Esophagus muscularis mucosa (tissue), 4 donors: Measurements from ENCODE around the gene C1R. TPM values are rescaled to one million over a fixed set of nuclear protein-coding genes. Genes with fewer than 3 reads are reported as not detected.

Experiments used
- DNase-seq: peaks from one replicate; pipeline ENCODE4 v3.0.0-alpha.2; 2017; ENCODE audit errors: extremely low spot score
- H3K27ac ChIP-seq, 4 donors: fragments of 200-600 bp; sonication (generic); replicated peaks in 1 of 4; 1 replicate in 3 of 4; 2 replicates in 1 of 4; pipeline ENCODE4 v1.5.1; 2016 to 2019; ENCODE audit warnings: mild to moderate bottlenecking in 1 of 4
- H3K27me3 ChIP-seq, 4 donors: fragments of 200-600 bp; sonication (generic); one replicate each; pipeline versions ENCODE4 v1.5.1 to v1.6.0; 2016 to 2019
- H3K36me3 ChIP-seq, 4 donors: fragments of 200-600 bp; sonication (generic); one replicate each; pipeline ENCODE4 v1.5.1; 2016 to 2019
- H3K4me1 ChIP-seq, 4 donors: fragments of 200-600 bp; sonication (generic); one replicate each; pipeline ENCODE4 v1.5.1; 2016 to 2019
- H3K4me3 ChIP-seq, 4 donors: fragments of 200-600 bp; sonication (generic); 1 replicate in 2 of 4; 2 replicates in 2 of 4; pipeline ENCODE4 v1.5.1; 2016 to 2019; ENCODE audit warnings: mild to moderate bottlenecking in 4 of 4, moderate library complexity in 1 of 4
- H3K9me3 ChIP-seq, 4 donors: fragments of 200-600 bp; sonication (generic); 1 replicate in 3 of 4; 2 replicates in 1 of 4; pipeline ENCODE4 v1.5.1; 2016 to 2019
- EP300 ChIP-seq: sonication (generic); formaldehyde crosslinking; IDR thresholded peaks from one replicate; pipeline ENCODE4 v1.6.1; 2017; ENCODE audit warnings: antibody characterized with exemption
- POLR2A ChIP-seq: fragments of 450-650 bp; IDR thresholded peaks from one replicate; pipeline ENCODE4 v1.6.1; 2017; ENCODE audit warnings: antibody characterized with exemption, moderate library complexity, mild to moderate bottlenecking, low read depth
- POLR2AphosphoS5 ChIP-seq, 2 donors: sonication (generic); formaldehyde crosslinking; IDR thresholded peaks; one replicate each; pipeline ENCODE4 v1.6.1; 2017; ENCODE audit warnings: antibody characterized with exemption in 2 of 2
- WGBS: methylation state at CpG from one replicate; pipeline ENCODE4 v1.1.5; 2018; 5-methylcytosine and 5-hydroxymethylcytosine counted together
- intact Hi-C: fragments of 100-400 bp; cut with DNase I; formaldehyde crosslinking; loops from one replicate; pipeline ENCODE4 v1.15.1; 2023
- total RNA-seq, 4 donors: library from RNA; depleted of rRNA; stranded (reverse); fragments of >200 nt; gene quantifications; one replicate each; pipeline versions ENCODE4 v1.1.0 to v1.2.1, GENCODE V29; 2016
- TF ChIP-seq, protein P1 (sequence below), 3 experiments: fragments of 200-600 bp in 2 of 3; fragments of 450-650 bp in 1 of 3; sonication (generic) in 2 of 3; IDR thresholded peaks; one replicate each; pipeline ENCODE4 v1.5.1; 2017 to 2019; ENCODE audit warnings: antibody characterized with exemption in 3 of 3, mild to moderate bottlenecking in 2 of 3, moderate library complexity in 1 of 3

Gene C1R
- total RNA-seq, 4 donors from 2014 or later, result 324 to 603 (median 572) TPM

DNA sequence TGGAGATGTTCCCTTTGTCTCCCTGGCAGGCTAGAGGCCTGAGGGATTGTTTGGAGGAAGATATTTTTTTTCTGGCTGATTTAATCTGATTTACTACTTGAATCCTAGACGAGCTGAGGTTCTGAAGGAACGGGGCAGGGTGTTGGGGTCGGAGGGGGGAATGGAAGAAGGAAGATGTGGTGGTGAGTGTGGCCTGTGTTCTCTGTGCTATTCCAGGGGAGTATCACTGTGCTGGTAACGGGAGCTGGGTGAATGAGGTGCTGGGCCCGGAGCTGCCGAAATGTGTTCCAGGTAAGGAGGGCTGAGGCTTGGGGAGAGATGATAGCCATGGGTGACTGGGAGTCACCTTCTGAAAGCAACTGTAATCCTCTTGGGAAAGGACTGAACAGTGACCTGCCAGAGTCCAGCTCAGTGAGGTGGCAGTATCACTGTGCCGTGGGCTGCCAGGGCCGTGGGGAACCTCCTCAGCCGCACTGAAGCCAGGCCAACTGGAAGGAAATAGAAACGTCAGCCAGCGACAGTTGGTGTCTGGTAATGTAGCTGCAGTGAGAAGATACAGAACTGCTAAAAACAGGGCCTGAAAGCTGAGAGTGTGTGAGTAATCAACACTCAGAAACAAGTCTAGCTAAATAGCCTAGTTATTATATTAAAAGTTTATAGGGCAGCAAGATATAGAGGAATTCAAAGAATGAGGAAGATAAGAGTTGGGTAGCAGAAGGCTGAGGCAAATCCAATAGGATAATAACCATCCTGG is 23.8 kb downstream of the C1R start:
- Histone ChIP-seq H3K36me3 (peaks cover 7 to 75% (median 53%) of the 10 kb centered on the region in 4 donors), H3K4me1 (peaks cover 0 to 30% (median 16%) of the 10 kb centered on the region in 4 donors), H3K9me3 (no peaks in the 10 kb centered on the region), H3K27me3 (no peaks in the 10 kb centered on the region), H3K4me3 (no peak overlapping the region), H3K27ac (no peak overlapping the region)
- intact Hi-C loops, result no loop called here
- 81% methylated on average over 11 of the region's 11 CpGs for WGBS
- TF ChIP-seq POLR2A (no peak), EP300 (no peak), POLR2AphosphoS5 (IDR thresholded peaks at IDR 0.05) (no peak)
- TF ChIP-seq, protein P1, sequence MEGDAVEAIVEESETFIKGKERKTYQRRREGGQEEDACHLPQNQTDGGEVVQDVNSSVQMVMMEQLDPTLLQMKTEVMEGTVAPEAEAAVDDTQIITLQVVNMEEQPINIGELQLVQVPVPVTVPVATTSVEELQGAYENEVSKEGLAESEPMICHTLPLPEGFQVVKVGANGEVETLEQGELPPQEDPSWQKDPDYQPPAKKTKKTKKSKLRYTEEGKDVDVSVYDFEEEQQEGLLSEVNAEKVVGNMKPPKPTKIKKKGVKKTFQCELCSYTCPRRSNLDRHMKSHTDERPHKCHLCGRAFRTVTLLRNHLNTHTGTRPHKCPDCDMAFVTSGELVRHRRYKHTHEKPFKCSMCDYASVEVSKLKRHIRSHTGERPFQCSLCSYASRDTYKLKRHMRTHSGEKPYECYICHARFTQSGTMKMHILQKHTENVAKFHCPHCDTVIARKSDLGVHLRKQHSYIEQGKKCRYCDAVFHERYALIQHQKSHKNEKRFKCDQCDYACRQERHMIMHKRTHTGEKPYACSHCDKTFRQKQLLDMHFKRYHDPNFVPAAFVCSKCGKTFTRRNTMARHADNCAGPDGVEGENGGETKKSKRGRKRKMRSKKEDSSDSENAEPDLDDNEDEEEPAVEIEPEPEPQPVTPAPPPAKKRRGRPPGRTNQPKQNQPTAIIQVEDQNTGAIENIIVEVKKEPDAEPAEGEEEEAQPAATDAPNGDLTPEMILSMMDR (IDR thresholded peaks at IDR 0.05), result no peak
- no peak for DNase-seq

DNA sequence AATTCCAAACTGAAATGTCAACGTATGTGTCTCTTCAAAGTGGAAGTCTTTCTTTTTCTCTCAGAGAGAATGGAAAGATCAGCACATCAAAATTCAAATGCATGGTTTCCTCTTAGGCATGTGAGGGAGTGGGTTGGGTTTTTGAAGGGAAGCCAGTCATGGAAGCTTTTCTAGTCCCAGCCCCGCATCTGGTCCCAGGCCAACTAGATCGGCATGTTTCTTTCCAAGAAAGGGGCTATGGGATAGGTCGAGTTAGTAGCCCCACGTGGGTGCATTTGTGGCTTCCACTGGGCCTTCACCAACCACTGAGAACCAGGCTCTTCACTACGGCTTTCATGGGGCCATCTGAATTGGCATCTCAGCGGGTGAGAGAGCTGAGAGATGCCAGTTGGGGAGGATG is 25.1 kb downstream of the C1R start:
- Histone ChIP-seq H3K27ac (no peak overlapping the region), H3K4me1 (peaks cover 0 to 43% (median 28%) of the 10 kb centered on the region in 4 donors), H3K4me3 (no peak overlapping the region), H3K36me3 (peaks cover 7 to 84% (median 53%) of the 10 kb centered on the region in 4 donors), H3K27me3 (no peaks in the 10 kb centered on the region), H3K9me3 (no peaks in the 10 kb centered on the region)
- TF ChIP-seq, protein P1 (IDR thresholded peaks at IDR 0.05), result no peak
- TF ChIP-seq POLR2AphosphoS5 (IDR thresholded peaks at IDR 0.05) (no peak), EP300 (no peak), POLR2A (no peak)
- WGBS, result 91% methylated on average over 7 of the region's 7 CpGs
- DNase-seq, result no peak
- intact Hi-C loops, result no loop called here

DNA sequence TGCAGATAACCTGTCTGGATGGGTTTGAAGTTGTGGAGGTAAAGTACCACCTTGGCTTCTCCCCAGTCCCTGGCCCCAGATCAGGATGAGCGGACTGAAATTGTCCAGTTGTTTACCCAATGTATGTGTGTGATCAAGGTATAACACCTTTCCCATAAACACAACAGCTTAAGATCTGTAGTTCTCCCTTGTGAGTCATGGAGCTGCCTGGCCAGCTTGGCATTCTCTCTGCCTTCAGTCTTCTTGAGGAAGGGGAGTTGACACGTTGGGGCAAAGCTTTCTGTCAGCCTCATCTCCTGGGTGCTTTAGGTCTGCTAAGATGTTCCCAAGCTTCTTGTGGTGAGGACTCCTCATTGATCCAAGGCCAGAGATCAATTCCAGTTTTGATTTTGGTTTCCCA is 25.6 kb downstream of the C1R start:
- peaks cover 7 to 84% (median 53%) of the 10 kb centered on the region in 4 donors for H3K36me3 ChIP-seq
- WGBS, result 66% methylated on average over 2 of the region's 2 CpGs
- H3K4me3 ChIP-seq, result no peak overlapping the region
- no peaks in the 10 kb centered on the region for H3K27me3 ChIP-seq
- DNase-seq, result no peak
- intact Hi-C loops, result no loop called here
- no peaks in the 10 kb centered on the region for H3K9me3 ChIP-seq
- no peak overlapping the region for H3K27ac ChIP-seq
- TF ChIP-seq POLR2AphosphoS5 (IDR thresholded peaks at IDR 0.05) (no peak), EP300 (no peak)
- peaks cover 0 to 48% (median 33%) of the 10 kb centered on the region in 4 donors for H3K4me1 ChIP-seq

DNA sequence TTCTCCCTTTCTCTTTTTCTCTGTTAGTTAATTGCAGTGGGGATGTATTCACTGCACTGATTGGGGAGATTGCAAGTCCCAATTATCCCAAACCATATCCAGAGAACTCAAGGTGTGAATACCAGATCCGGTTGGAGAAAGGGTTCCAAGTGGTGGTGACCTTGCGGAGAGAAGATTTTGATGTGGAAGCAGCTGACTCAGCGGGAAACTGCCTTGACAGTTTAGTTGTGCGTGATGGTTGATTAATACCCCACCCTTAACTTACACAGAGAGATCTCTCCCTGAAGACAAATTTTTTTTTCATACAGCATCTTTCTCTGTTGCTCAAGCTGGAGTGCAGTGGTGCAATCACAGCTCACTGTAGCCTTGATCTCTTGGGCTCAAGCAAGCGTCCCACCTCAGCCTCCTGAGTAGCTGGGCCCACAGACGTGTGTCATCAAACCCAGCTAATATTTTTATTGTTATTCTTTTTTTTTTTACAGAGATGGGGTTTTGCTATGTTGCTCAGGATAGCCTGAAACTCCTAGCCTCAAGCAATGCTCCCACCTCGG is 27.1 kb downstream of the C1R start:
- no peak overlapping the region for H3K4me3 ChIP-seq
- peaks cover 7 to 76% (median 47%) of the 10 kb centered on the region in 4 donors for H3K36me3 ChIP-seq
- intact Hi-C loops, result no loop called here
- no peak for DNase-seq
- TF ChIP-seq POLR2AphosphoS5 (IDR thresholded peaks at IDR 0.05) (no peak), POLR2A (no peak), EP300 (no peak)
- TF ChIP-seq, protein P1 (IDR thresholded peaks at IDR 0.05), result no peak
- H3K27me3 ChIP-seq, result no peaks in the 10 kb centered on the region
- 84% methylated on average over 7 of the region's 7 CpGs for WGBS
- H3K9me3 ChIP-seq, result no peaks in the 10 kb centered on the region
- no peak overlapping the region for H3K27ac ChIP-seq
- peaks cover 7 to 60% (median 45%) of the 10 kb centered on the region in 4 donors for H3K4me1 ChIP-seq

DNA sequence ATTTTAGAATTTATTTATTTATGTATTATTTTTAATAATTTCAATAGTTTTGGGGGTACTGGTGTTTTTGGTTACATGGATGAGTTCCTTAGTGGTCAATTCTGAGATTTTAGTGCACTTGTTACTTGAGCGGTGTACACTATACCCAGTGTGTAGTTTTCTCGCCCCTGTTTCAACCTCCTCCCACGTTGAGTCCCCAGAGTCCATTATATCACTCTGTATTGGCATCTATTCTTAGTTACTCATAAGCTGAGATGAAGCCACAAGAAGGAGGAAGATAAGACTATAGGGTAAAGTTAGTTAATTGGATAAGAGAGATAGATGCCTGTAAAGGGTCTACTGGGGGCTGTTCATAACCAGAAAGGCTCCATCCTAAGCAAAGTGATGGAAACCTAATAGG is 27.7 kb downstream of the C1R start:
- 73% methylated on average over 3 of the region's 3 CpGs for WGBS

More for the DNA sequence above, 27.7 kb downstream of the C1R start:
- DNase-seq, result no peak
- Histone ChIP-seq H3K27me3 (no peaks in the 10 kb centered on the region), H3K27ac (no peak overlapping the region), H3K9me3 (no peaks in the 10 kb centered on the region), H3K4me3 (no peak overlapping the region), H3K36me3 (peaks cover 7 to 70% (median 41%) of the 10 kb centered on the region in 4 donors), H3K4me1 (peaks cover 14 to 67% (median 51%) of the 10 kb centered on the region in 4 donors)
- TF ChIP-seq, protein P1 (IDR thresholded peaks at IDR 0.05), result no peak
- no peak for TF ChIP-seq POLR2AphosphoS5 (IDR thresholded peaks at IDR 0.05)
- TF ChIP-seq POLR2A, result no peak
- TF ChIP-seq EP300, result no peak
- intact Hi-C loops, result no loop called here
